ENCODE measurements around the gene KRT72.

- TF ChIP-seq POLR2A (IDR thresholded peaks at IDR 0.05; ENCODE audit: low read depth, low read length) (no peak), TAF1 (IDR thresholded peaks at IDR 0.05; ENCODE audit: low read depth, low read length) (no peak), POLR2AphosphoS5 (IDR thresholded peaks at IDR 0.05; ENCODE audit: low read depth, low read length) (no peak)
These were observed 27.5 kb downstream of the KRT72 start, which contains the start of gene KRT74 for GRCh38 chr12:52573743-52574142.

All from GM12891 (cell line).